ENCODE measurements around the gene ADAMTS12.

Gene ADAMTS12

DNA sequence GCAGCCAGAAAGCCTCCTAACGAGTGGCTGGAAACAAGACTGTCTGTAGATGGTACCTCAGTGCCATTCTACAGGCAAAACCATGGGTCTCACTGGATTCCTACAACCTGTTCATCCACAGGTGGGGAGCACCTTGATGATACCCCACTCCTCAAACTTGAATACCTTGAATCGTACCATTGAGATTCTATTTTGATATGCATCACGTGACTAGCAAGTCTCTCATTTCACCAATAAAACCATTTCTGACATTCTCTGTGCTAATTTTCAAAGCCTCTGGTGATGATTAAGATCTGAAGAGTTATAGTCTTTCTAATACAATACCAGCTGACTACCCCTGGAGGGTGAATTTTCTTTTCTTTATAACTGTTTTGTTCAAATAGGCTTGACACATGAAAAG is 188.9 kb downstream of the ADAMTS12 start:
- no peak for TF ChIP-seq CTCF (IDR thresholded peaks at IDR 0.05; ENCODE audit: low read depth, low read length)
- H3K4me3 ChIP-seq (ENCODE audit: low read depth, low read length), result no peak overlapping the region

- no peak for TF ChIP-seq CTCF (IDR thresholded peaks at IDR 0.05; ENCODE audit: low read depth, low read length)
- no peak overlapping the region for H3K4me3 ChIP-seq (ENCODE audit: low read depth, low read length)
These were observed 189.8 kb downstream of the ADAMTS12 start for GRCh38 chr5:33701951-33702350.

DNA sequence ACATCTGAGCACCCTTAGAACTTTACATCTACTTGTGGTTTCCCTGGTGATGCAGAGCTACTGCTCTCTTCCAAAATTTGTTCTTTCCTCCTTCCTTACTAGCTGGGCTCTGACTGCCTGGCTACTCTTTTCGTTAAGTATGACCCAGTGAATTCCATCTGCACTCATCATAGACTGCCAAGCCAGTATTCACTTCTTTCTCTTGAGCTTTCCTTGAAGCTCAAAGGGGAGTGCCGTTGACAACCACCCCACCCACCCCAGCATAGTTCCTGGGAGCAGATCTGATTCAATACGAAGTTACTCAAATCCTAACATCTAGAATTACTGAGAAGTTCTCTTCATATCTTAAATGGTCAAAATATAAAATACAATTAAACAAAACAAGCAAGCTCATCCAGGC is 190.5 kb downstream of the ADAMTS12 start:
- H3K4me3 ChIP-seq (ENCODE audit: low read depth, low read length), result no peak overlapping the region

DNA sequence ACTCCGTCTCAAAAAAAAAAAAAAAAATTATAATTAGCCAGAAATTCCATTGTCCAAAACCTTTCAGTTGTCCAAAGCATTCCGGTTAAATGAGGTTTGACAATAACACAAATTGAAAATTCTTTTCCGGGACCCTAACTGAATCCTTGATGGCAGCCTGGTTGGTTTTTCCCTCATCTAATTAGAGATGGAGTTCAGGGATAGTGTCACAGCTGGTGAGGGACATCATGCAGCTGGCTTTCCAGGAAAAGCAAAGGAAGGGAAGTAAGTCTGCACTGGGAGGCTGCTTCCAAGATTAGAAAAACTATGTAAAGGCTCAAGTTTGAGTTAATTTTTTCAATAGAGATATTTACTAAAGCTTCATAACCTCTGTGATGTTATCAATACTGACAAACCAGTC is 195.4 kb downstream of the ADAMTS12 start:
- no peak for TF ChIP-seq CTCF (IDR thresholded peaks at IDR 0.05; ENCODE audit: low read depth, low read length)

More for the DNA sequence above, 190.5 kb downstream of the ADAMTS12 start:
- TF ChIP-seq CTCF (IDR thresholded peaks at IDR 0.05; ENCODE audit: low read depth, low read length), result no peak

DNA sequence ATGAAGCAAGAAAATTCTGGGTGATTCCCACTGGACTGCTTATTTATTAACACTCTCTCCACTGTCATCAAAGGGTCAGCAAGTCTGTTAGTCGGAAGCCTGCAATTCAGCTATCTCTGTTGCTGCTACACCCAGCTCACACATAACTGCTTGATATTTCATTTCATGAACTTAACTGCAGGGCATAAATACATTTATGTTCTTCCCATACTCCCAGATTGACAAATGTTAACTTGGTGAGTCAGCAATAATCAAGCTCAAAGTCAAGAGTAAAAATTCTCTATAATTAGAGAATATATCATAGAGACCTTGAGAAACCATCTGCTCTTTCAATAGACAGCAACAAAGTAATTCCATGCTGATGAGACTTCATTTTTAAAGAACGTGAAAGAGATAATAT is 198.8 kb downstream of the ADAMTS12 start:
- H3K4me3 ChIP-seq (ENCODE audit: low read depth, low read length), result no peak overlapping the region
- no peak for TF ChIP-seq CTCF (IDR thresholded peaks at IDR 0.05; ENCODE audit: low read depth, low read length)

More for the DNA sequence above, 195.4 kb downstream of the ADAMTS12 start:
- H3K4me3 ChIP-seq (ENCODE audit: low read depth, low read length), result no peak overlapping the region

DNA sequence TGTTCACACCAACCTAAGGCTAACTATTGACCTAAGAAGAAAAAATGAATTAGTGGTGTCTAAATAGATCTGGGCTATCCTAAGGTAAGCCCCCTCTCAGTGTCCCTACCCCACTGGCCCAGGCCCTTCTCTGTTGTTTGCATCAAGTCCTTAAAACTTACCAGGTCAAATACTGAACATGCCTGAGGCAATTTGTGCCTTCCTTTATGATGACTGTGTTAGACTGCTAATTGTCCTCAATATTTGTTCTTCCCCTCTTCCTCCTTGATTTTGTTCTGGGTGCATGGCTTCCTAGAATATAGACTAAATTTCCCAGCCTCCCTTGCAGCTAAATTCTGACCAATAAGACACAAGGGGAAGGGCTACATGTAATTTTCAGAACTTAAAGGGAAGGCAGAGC is 199.9 kb downstream of the ADAMTS12 start:
- no peak overlapping the region for H3K4me3 ChIP-seq (ENCODE audit: low read depth, low read length)
- TF ChIP-seq CTCF (IDR thresholded peaks at IDR 0.05; ENCODE audit: low read depth, low read length), result no peak

- no peak for TF ChIP-seq CTCF (IDR thresholded peaks at IDR 0.05; ENCODE audit: low read depth, low read length)
These were observed 201.2 kb downstream of the ADAMTS12 start for GRCh38 chr5:33690374-33691135.

More at GRCh38 chr5:33690374-33691135, 201.2 kb downstream of the ADAMTS12 start:
- H3K4me3 ChIP-seq (ENCODE audit: low read depth, low read length), result no peak overlapping the region
